GM23338 (cell line): ENCODE results near the gene SPINT1. TPM values are rescaled to one million over a fixed set of nuclear protein-coding genes. Genes with fewer than 3 reads are reported as not detected.

Experiments used
- ATAC-seq: fragments of 200-7000 bp; cut with Tn5 transposase; 3 replicates; pipeline ENCODE4 v1.9.1; 2020
- DNase-seq: peaks from one replicate; pipeline ENCODE4 v3.0.0-alpha.2; 2015; ENCODE audit warnings: low spot score
- H2AFZ ChIP-seq: fragments of 200-600 bp; sonication (generic); 2 replicates; pipeline ENCODE4 v1.8.0; 2016; ENCODE audit warnings: antibody characterized with exemption, mild to moderate bottlenecking, moderate library complexity
- H3F3A ChIP-seq: fragments of 200-600 bp; sonication (generic); replicated peaks from 2 replicates; pipeline ENCODE4 v1.8.0; 2017; ENCODE audit warnings: antibody characterized with exemption, mixed run types, low read depth
- H3K27ac ChIP-seq: fragments of 200-600 bp; sonication (generic); 2 replicates; pipeline ENCODE4 v1.6.1; 2016; ENCODE audit warnings: low read depth
- H3K27me3 ChIP-seq: fragments of 200-600 bp; sonication (generic); 2 replicates; pipeline ENCODE4 v1.8.0; 2016; ENCODE audit warnings: mild to moderate bottlenecking, mixed run types, moderate library complexity; ENCODE audit not compliant: insufficient read depth
- H3K36me3 ChIP-seq: fragments of 200-600 bp; sonication (generic); 2 replicates; pipeline ENCODE4 v1.8.0; 2016; ENCODE audit warnings: mild to moderate bottlenecking; ENCODE audit not compliant: insufficient read depth
- H3K4me1 ChIP-seq: fragments of 200-600 bp; sonication (generic); 2 replicates; pipeline ENCODE4 v1.8.0; 2016; ENCODE audit warnings: mild to moderate bottlenecking, moderate library complexity; ENCODE audit not compliant: insufficient read depth
- H3K4me2 ChIP-seq: fragments of 200-600 bp; sonication (generic); 2 replicates; pipeline ENCODE4 v1.7.1; 2017; ENCODE audit warnings: mixed run types
- H3K4me3 ChIP-seq: fragments of 200-600 bp; sonication (generic); 2 replicates; pipeline ENCODE4 v1.6.1; 2016; ENCODE audit warnings: mixed run types
- H3K79me2 ChIP-seq: fragments of 200-600 bp; sonication (generic); replicated peaks from 2 replicates; pipeline ENCODE4 v1.8.0; 2017; ENCODE audit warnings: mild to moderate bottlenecking; ENCODE audit not compliant: insufficient read depth
- H3K9me2 ChIP-seq: fragments of 200-600 bp; sonication (generic); 2 replicates; pipeline ENCODE4 v1.8.0; 2017; ENCODE audit not compliant: insufficient read depth
- H4K20me1 ChIP-seq: fragments of 200-600 bp; sonication (generic); replicated peaks from 2 replicates; pipeline ENCODE4 v1.8.0; 2017; ENCODE audit warnings: mild to moderate bottlenecking; ENCODE audit not compliant: insufficient read depth
- H3K27ac Mint-ChIP-seq: 2 replicates; pipeline ENCODE4 v1.8.0; 2020; ENCODE audit warnings: inconsistent platforms, mild to moderate bottlenecking, moderate library complexity, mixed read lengths
- H3K27me3 Mint-ChIP-seq: 3 replicates; pipeline ENCODE4 v1.8.0; 2022; ENCODE audit warnings: low read depth, mild to moderate bottlenecking, moderate library complexity, mixed read lengths, inconsistent platforms; ENCODE audit not compliant: insufficient read depth, poor library complexity
- H3K36me3 Mint-ChIP-seq: 3 replicates; pipeline ENCODE4 v1.8.0; 2021; ENCODE audit warnings: low read depth, mild to moderate bottlenecking, inconsistent platforms, moderate library complexity, mixed read lengths
- H3K4me1 Mint-ChIP-seq: 3 replicates; pipeline ENCODE4 v1.8.0; 2020; ENCODE audit warnings: mild to moderate bottlenecking, inconsistent platforms, mixed read lengths
- H3K4me3 Mint-ChIP-seq: 3 replicates; pipeline ENCODE4 v1.8.0; 2021; ENCODE audit warnings: moderate library complexity, mild to moderate bottlenecking, inconsistent platforms, mixed read lengths
- H3K9me3 Mint-ChIP-seq: 3 replicates; pipeline ENCODE4 v1.8.0; 2020; ENCODE audit warnings: moderate library complexity, mild to moderate bottlenecking, inconsistent platforms, mixed read lengths
- CREB1 ChIP-seq: fragments of 250-450 bp; sonication (Bioruptor Pico); IDR thresholded peaks from 2 replicates; pipeline ENCODE4 v1.5.0; 2020; ENCODE audit warnings: low read depth, mild to moderate bottlenecking, moderate library complexity
- CTCF ChIP-seq, 2 experiments: fragments of 200-600 bp in 1 of 2; sonication (generic) in 1 of 2; conservative IDR thresholded peaks; 2 replicates each; pipeline versions ENCODE4 v1.5.1 to v1.6.1; 2016 to 2017; ENCODE audit warnings: antibody characterized with exemption in 2 of 2, low read depth in 2 of 2, mild to moderate bottlenecking in 2 of 2, moderate library complexity in 1 of 2
- ETS1 ChIP-seq: IDR thresholded peaks from 2 replicates; pipeline ENCODE4 v1.6.1; 2016; ENCODE audit warnings: antibody characterized with exemption
- EZH2phosphoT487 ChIP-seq: fragments of 200-600 bp; sonication (generic); IDR thresholded peaks from one replicate; pipeline ENCODE4 v1.8.1; 2018; ENCODE audit warnings: antibody characterized with exemption; ENCODE audit not compliant: unreplicated experiment
- JUNB ChIP-seq: IDR thresholded peaks from one replicate; pipeline ENCODE4 v1.6.1; 2016; ENCODE audit warnings: antibody characterized with exemption; ENCODE audit not compliant: unreplicated experiment
- NANOG ChIP-seq: IDR thresholded peaks from 2 replicates; pipeline ENCODE4 v1.6.1; 2016; ENCODE audit warnings: antibody characterized with exemption, borderline replicate concordance
- POLR2AphosphoS5 ChIP-seq: IDR thresholded peaks from 2 replicates; pipeline ENCODE4 v1.6.1; 2016; ENCODE audit warnings: antibody characterized with exemption, low read depth
- STAT1 ChIP-seq: IDR thresholded peaks from one replicate; pipeline ENCODE4 v1.6.1; 2016; ENCODE audit warnings: antibody characterized with exemption; ENCODE audit not compliant: unreplicated experiment
- ZNF114 ChIP-seq: fragments of 250-450 bp; sonication (Bioruptor Pico); IDR thresholded peaks from 2 replicates; pipeline ENCODE4 v1.5.0; 2020; ENCODE audit warnings: mild to moderate bottlenecking, moderate library complexity
- ZNF331 ChIP-seq: fragments of 250-450 bp; sonication (Bioruptor Pico); IDR thresholded peaks from 2 replicates; pipeline ENCODE4 v1.5.0; 2020; ENCODE audit warnings: low read depth, mild to moderate bottlenecking, moderate library complexity
- ZNF462 ChIP-seq: fragments of 250-450 bp; sonication (Bioruptor Pico); IDR thresholded peaks from 2 replicates; pipeline ENCODE4 v1.5.0; 2020; ENCODE audit warnings: mild to moderate bottlenecking, moderate library complexity
- polyA plus RNA-seq: library from polyadenylated mRNA; unstranded; fragments of >200 nt; fragmentation: Nextera tagmentation; extraction: Ambion mirVana; gene quantifications from 2 replicates; pipeline ENCODE4 v1.2.1, GENCODE V29; 2016
- total RNA-seq: library from RNA; depleted of rRNA; stranded (reverse); fragments of >200 nt; shearing (Covaris generic); gene quantifications from 2 replicates; pipeline ENCODE4 v1.2.3, GENCODE V29; 2014
- TF ChIP-seq, protein P1 (sequence below): IDR thresholded peaks from one replicate; pipeline ENCODE4 v1.6.1; 2018; ENCODE audit warnings: antibody characterized with exemption; ENCODE audit not compliant: unreplicated experiment

SPINT1 gene
- total and polyA plus RNA-seq, 2 experiments from 2014 or later = 41.3 to 253 TPM

- no peaks in the 10 kb centered on the region; the same call in 1 of the 2 replicates for H3K4me1 ChIP-seq
- Mint-ChIP-seq H3K27me3 (peaks cover 10% of the 10 kb centered on the region), H3K4me3 (no peak overlapping the region), H3K9me3 (no peaks in the 10 kb centered on the region), H3K4me1 (peaks cover 23% of the 10 kb centered on the region), H3K36me3 (peaks cover 60% of the 10 kb centered on the region), H3K27ac (no peak overlapping the region)
- peaks cover 20% of the 10 kb centered on the region for H3K79me2 ChIP-seq
- H3K4me2 ChIP-seq = no peak overlapping the region
- H3K27ac ChIP-seq = no peak overlapping the region
- TF ChIP-seq, protein P1, sequence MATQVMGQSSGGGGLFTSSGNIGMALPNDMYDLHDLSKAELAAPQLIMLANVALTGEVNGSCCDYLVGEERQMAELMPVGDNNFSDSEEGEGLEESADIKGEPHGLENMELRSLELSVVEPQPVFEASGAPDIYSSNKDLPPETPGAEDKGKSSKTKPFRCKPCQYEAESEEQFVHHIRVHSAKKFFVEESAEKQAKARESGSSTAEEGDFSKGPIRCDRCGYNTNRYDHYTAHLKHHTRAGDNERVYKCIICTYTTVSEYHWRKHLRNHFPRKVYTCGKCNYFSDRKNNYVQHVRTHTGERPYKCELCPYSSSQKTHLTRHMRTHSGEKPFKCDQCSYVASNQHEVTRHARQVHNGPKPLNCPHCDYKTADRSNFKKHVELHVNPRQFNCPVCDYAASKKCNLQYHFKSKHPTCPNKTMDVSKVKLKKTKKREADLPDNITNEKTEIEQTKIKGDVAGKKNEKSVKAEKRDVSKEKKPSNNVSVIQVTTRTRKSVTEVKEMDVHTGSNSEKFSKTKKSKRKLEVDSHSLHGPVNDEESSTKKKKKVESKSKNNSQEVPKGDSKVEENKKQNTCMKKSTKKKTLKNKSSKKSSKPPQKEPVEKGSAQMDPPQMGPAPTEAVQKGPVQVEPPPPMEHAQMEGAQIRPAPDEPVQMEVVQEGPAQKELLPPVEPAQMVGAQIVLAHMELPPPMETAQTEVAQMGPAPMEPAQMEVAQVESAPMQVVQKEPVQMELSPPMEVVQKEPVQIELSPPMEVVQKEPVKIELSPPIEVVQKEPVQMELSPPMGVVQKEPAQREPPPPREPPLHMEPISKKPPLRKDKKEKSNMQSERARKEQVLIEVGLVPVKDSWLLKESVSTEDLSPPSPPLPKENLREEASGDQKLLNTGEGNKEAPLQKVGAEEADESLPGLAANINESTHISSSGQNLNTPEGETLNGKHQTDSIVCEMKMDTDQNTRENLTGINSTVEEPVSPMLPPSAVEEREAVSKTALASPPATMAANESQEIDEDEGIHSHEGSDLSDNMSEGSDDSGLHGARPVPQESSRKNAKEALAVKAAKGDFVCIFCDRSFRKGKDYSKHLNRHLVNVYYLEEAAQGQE = no peak
- no peak for TF ChIP-seq JUNB
- no peak for TF ChIP-seq POLR2AphosphoS5
- TF ChIP-seq NANOG = no peak
- no peak for TF ChIP-seq STAT1
- TF ChIP-seq EZH2phosphoT487 = no peak
- no peak for TF ChIP-seq ZNF462 (CRISPR knock-in tag)
- no peak for TF ChIP-seq CREB1 (CRISPR knock-in tag)
- TF ChIP-seq CTCF (conservative IDR thresholded peaks at IDR 0.05; ENCODE audit: low read depth in 2 of 2) = no peak
- TF ChIP-seq ZNF331 (CRISPR knock-in tag) = no peak
- no peak for TF ChIP-seq ETS1
- TF ChIP-seq ZNF114 = no peak
- no peak for DNase-seq
- no peak overlapping the region for H3K4me3 ChIP-seq
- H3K27me3 ChIP-seq = no peaks in the 10 kb centered on the region
- peaks cover 17% of the 10 kb centered on the region for H3F3A ChIP-seq
- no peak overlapping the region for H2AFZ ChIP-seq
- H3K9me2 ChIP-seq = no peaks in the 10 kb centered on the region
- peaks cover 3% of the 10 kb centered on the region for H4K20me1 ChIP-seq
- peaks cover 7% of the 10 kb centered on the region for H3K36me3 ChIP-seq
- no peak for ATAC-seq
Measured at GRCh38 chr15:40855706-40856234, 11.9 kb downstream of the SPINT1 start.
